HG02852 (cell line): ENCODE data around the gene PIEZO2.
A peak's percentile ranks its signal among the peaks of the same experiment; 100 is the strongest.
"Not testable (repeated sequence)": the region's sequence is repeated elsewhere in the genome, so short reads cannot be mapped to it uniquely, and the experiment has no call there.

Experiments
- ATAC-seq: cut with Tn5 transposase; IDR thresholded peaks from one replicate; pipeline ENCODE4 v1.9.1; 2021; ENCODE audit warnings: mild to moderate bottlenecking, moderate library complexity; ENCODE audit not compliant: unreplicated experiment

PIEZO2 gene

GRCh38 chr18:11149441-11150270 lies at the start of gene PIEZO2:
Gene PIEZO2, minus strand, starts transcription at chr18:11149569. Its CDS starts 981 bp downstream, at chr18:11148588.
- peak; percentile 84 for ATAC-seq

- ATAC-seq = no peak
Observed at GRCh38 chr18:11183637-11184036, 34.3 kb upstream of the PIEZO2 start.

GRCh38 chr18:11181629-11182028 lies 32.3 kb upstream of the PIEZO2 start:
- not testable (repeated sequence) for ATAC-seq

DNA sequence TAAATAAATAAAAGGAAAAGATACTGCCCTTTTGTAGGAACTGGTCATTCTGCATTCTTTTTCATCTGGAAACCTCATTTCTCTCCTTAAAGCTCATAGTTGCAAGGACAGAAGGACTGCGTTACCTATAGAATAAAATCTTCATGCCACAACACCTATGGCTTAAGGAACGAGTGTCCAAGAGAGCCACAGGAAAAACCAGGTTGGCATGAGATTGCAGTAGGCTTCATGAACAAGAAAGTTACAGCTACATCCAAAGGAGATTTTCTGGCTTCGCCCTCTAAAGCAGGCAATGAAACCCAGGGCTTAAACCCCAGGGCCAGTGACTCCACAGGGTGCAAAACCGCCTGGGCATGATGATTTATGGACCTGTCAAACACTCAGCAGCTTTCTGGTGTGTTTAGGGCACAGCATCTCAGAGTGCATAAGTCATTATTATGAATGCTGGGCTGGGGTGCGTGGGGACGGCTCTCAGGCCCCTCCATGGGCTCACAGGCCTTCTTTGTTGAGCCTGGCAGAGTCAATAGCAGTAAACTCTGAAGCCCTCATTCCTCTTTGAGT lies 30.7 kb upstream of the PIEZO2 start:
- no peak for ATAC-seq

- ATAC-seq = no peak
Observed at GRCh38 chr18:11178951-11179549, 29.7 kb upstream of the PIEZO2 start.

- ATAC-seq = no peak
Observed at GRCh38 chr18:11177382-11177781, 28.0 kb upstream of the PIEZO2 start.

- no peak for ATAC-seq
Observed at GRCh38 chr18:11176481-11176881, 27.1 kb upstream of the PIEZO2 start.

- ATAC-seq = no peak
Observed at GRCh38 chr18:11175266-11175979, 26.1 kb upstream of the PIEZO2 start.

DNA sequence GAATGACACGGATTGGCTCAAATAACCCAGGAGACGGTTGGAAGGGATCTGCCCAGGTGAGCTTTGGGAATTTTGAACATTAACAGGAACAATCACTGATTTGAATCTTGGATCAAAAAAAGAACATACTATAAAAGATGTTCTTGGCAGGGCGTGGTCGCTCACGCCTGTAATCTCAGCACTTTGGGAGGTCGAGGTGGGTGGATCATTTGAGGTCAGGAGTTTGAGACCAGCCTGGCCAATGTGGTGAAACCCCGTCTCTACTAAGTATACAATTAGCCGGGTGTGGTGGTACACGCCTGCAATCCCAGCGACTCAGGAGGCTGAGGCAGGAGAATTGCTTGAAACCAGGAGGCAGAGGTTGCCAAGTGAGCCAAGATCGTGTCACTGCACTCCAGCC lies 24.8 kb upstream of the PIEZO2 start:
- not testable (repeated sequence) for ATAC-seq

DNA sequence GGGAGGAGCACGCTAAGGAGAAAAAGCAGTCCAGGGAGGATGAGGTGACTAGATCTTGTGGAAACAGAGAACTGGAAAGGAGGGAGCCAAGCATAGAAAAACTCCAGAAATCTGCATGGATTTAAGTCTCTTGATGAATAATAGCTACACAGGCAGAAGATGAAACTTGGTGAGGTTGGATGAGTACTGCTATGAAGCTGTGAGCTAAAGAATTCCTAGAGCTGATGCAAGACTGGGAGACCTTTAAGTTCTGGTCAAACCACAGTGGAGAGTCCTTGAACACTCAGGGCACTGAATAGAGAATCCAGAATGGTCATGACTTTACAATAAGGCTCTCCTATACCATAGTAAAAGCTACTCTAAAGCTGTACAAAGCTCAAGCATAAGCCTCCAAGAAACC lies 18.4 kb upstream of the PIEZO2 start:
- no peak for ATAC-seq

DNA sequence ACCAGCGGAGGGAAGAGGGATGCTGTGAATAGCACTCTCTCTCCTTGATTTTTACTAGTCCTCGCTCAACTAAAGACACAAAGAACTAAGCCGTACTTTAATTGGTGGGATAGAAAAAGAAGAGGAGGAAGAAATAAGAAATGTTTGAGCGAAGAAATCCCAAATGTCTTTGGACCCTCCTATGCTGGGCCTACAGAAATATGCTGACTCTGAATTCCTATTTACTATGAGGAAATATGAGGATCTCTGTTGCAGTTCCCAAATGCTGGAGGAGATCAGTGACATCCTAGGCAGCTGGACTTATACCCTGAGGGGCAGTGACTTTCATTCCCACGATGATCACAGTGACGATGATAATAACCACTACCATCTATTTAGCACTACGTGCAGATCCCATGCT lies 16.6 kb upstream of the PIEZO2 start:
- no peak for ATAC-seq

DNA sequence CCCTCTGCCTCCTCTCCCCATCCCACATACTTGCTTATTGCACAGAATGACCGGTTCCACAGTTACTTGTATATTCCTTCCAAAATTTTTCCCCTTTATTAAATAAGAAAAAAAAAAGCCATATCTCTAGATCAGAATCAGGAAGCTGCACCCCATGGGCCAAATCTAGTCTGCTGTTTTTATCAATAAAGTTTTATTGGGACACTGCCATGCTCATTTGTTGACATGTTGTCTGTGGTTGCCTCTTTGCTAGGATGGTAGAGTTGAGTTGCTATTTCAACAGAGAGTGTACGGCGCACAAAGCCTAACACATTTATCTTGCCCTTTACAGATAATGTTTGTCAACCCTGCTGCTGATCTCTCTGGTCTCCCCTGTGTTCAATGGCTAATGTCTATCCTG lies 15.8 kb upstream of the PIEZO2 start:
- ATAC-seq = no peak

GRCh38 chr18:11163665-11164064 lies 14.3 kb upstream of the PIEZO2 start:
- no peak for ATAC-seq

DNA sequence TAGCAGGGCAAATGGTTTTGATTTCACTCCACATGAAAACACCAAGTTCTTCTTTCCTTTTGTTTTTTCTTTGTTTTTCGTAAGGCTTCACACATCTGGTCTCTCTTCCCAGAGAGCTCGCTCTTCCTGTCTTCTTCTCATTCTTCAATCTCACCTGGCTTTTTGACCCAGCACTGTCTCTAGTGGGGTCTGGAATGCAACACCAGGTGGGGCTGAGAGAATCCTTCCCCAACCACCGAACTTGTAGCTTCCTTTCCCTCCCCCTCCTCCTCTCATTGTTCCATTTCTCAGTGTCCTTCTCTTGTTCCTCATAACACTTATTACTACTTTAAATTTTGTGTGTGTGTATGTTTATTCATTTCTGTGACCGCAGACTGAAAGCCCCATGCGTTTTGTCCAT lies 13.5 kb upstream of the PIEZO2 start:
- ATAC-seq = no peak

DNA sequence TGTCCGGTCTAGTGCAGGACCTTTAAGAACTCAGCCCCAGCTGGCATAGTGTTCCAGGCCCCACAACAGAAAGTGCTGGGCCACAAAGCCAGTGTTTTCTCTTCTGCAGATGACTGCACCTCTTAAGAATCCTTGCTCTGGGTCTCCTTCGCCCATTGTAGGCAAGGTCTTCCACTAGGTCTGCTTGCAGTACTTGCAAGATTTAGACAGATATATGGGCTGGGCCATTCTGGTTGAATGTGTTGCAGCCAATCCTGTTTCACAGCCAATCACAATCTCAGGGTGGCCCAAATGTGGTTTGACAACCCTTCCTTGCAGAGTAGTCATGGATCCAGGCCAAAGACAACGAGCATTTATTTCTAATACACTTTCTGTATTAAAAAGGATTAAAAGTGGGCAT lies 13.1 kb upstream of the PIEZO2 start:
- no peak for ATAC-seq

- ATAC-seq = no peak
Observed at GRCh38 chr18:11160313-11160712, 10.9 kb upstream of the PIEZO2 start.

- ATAC-seq = no peak
Observed at GRCh38 chr18:11159844-11160243, 10.5 kb upstream of the PIEZO2 start.

- ATAC-seq = no peak
Observed at GRCh38 chr18:11156978-11157377, 7.6 kb upstream of the PIEZO2 start.

DNA sequence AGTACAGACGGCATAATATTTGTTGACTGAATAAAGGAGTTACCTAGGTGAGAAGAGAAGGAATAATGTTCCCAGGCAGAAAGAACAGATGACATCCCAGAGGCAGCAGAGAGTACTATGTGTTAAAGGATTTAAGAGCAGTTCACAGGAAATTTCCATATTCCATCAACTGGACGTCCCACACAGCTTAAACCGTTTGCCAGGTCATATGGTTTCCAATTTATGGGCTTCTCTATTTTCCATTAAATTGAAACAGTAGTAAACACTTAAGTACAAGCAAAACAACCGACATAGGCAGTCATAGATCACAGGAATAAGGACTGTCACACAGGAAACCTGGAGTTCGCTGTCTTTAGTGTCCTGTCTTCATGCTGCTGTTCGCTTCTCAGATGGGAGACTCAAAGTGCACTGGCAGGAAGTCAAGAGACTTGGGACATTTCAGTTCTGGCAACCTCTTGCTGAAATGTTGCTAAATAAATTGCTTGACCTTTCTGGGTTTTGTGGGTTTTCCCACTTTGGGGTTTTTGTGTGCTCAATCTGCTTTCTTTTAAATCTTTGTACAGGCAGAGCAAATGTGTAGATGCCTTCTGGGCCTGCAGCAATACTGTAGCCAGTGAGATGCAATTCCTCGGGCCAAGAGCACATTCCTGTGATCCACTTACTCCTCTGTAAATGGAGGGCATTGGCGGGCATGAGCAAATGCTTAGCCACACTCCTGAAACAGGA lies 5.8 kb upstream of the PIEZO2 start:
- ATAC-seq = no peak

DNA sequence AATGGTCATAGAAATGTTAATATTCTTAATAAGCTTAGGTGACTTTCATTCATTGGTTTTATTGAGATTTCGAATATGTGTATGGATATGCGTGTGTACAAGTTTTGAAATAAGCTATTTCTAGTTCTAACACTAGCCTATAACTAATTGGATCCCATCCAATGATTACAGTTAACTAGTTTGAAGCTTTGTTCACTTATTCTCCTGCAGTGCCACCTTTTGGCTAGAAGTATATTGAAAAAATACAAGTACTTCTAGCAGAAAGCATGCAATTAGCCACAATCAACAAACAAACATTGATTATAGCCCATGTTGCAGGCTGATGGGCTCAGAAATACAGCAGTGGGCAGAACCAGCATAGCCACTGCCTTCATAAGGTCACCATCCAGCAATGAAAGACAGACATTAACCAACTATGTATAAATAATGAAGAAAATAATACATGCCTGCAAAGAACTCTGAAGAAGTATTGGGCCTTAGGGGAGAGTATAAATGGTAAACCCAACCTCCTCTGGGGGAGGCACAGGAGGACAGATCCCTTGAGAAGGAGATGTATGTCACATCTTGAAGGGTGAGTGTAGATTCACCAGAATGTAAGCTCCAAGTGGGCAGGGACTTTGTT lies 5.1 kb upstream of the PIEZO2 start:
- ATAC-seq = no peak
